SK-MEL-5 (cell line): ENCODE measurements around the gene POLDIP2. TPM values are rescaled to one million over a fixed set of nuclear protein-coding genes. Genes with fewer than 3 reads are reported as not detected.

Experiments used
- DNase-seq: peaks from one replicate; pipeline ENCODE4 v3.0.0-alpha.2; 2016; ENCODE audit warnings: low read depth, low spot score
- in situ Hi-C: cut with HindIII; loops from 2 replicates; pipeline ENCODE4 v1.10.0; 2016; ENCODE audit warnings: low sequenced_read_pairs, high pct_unique_total_duplicates, low pct_unique_long_range_greater_than_20kb
- polyA plus RNA-seq, 2 experiments: library from polyadenylated mRNA; depleted of rRNA; stranded (reverse); fragments of >200 nt; gene quantifications; 2 replicates each; pipeline ENCODE4 v1.2.3, GENCODE V29; 2015
- total RNA-seq: library from RNA; depleted of rRNA; stranded (reverse); fragments of >200 nt; shearing (Covaris generic); gene quantifications from 2 replicates; pipeline ENCODE4 v1.2.3, GENCODE V29; 2014; rRNA removed

Gene POLDIP2
- total RNA-seq, result 135 and 143 TPM in 2 replicates
- polyA plus RNA-seq (2015; cell fraction: cytosol; rRNA removed), result 183 and 190 TPM in 2 replicates
- 52.8 and 58.0 TPM in 2 replicates for polyA plus RNA-seq (2015; cell fraction: nucleus; rRNA removed)

GRCh38 chr17:28357061-28357900 is at the start of gene POLDIP2:
POLDIP2 (minus strand) TSS chr17:28357527; CDS start chr17:28357448, 79 bp downstream.
- in situ Hi-C loops, result no loop called here
- peak; percentile 95 for DNase-seq

GRCh38 chr17:28406473-28406814 is 49.1 kb upstream of the POLDIP2 start:
- in situ Hi-C loops, result no loop called here
- no peak for DNase-seq

GRCh38 chr17:28405632-28406472 is 48.5 kb upstream of the POLDIP2 start, which contains the start of gene SLC46A1:
SLC46A1 (minus strand) TSS chr17:28406212; CDS start chr17:28406114, 98 bp downstream.
- in situ Hi-C loops, result no loop called here
- peak; percentile 41 for DNase-seq

GRCh38 chr17:28404812-28405570 is 47.7 kb upstream of the POLDIP2 start:
- in situ Hi-C loops, result no loop called here
- DNase-seq, result no peak

- in situ Hi-C loops, result no loop called here
- DNase-seq, result no peak
Observed at GRCh38 chr17:28404461-28404811, 47.1 kb upstream of the POLDIP2 start.

GRCh38 chr17:28404007-28404406 is 46.7 kb upstream of the POLDIP2 start:
- in situ Hi-C loops, result no loop called here
- no peak for DNase-seq

- in situ Hi-C loops, result no loop called here
- DNase-seq, result no peak
Observed at GRCh38 chr17:28402844-28403243, 45.5 kb upstream of the POLDIP2 start.

GRCh38 chr17:28402224-28402630 is 44.9 kb upstream of the POLDIP2 start:
- DNase-seq, result no peak

GRCh38 chr17:28399808-28400207 is 42.5 kb upstream of the POLDIP2 start:
- in situ Hi-C loops, result no loop called here
- no peak for DNase-seq

More at GRCh38 chr17:28402224-28402630, 44.9 kb upstream of the POLDIP2 start:
- in situ Hi-C loops, result no loop called here

GRCh38 chr17:28398280-28398981 is 41.1 kb upstream of the POLDIP2 start:
- in situ Hi-C loops, result no loop called here
- DNase-seq, result no peak

GRCh38 chr17:28397687-28398279 is 40.5 kb upstream of the POLDIP2 start:
- in situ Hi-C loops, result no loop called here
- DNase-seq, result no peak

GRCh38 chr17:28397275-28397674 is 39.9 kb upstream of the POLDIP2 start:
- no peak for DNase-seq
- in situ Hi-C loops, result no loop called here

GRCh38 chr17:28396635-28397239 is 39.4 kb upstream of the POLDIP2 start:
- in situ Hi-C loops, result no loop called here
- no peak for DNase-seq

- in situ Hi-C loops, result no loop called here
- DNase-seq, result no peak
Observed at GRCh38 chr17:28395968-28396367, 38.6 kb upstream of the POLDIP2 start.

- in situ Hi-C loops, result no loop called here
- no peak for DNase-seq
Observed at GRCh38 chr17:28395426-28395825, 38.1 kb upstream of the POLDIP2 start.

GRCh38 chr17:28394337-28395116 is 37.2 kb upstream of the POLDIP2 start:
- DNase-seq, result no peak
- in situ Hi-C loops, result no loop called here
